Right atrium auricular region (tissue), 2 donors: ENCODE data around the gene SPOP. TPM values are rescaled to one million over a fixed set of nuclear protein-coding genes. Genes with fewer than 3 reads are reported as not detected.

Experiments used
- DNase-seq: peaks from one replicate; pipeline ENCODE4 v3.0.0-alpha.2; 2019; ENCODE audit warnings: low spot score
- H3K27ac ChIP-seq, 2 donors: fragments of 200-600 bp; sonication (generic); 1 replicate in 1 of 2; 2 replicates in 1 of 2; pipeline ENCODE4 v1.5.1; 2016 to 2019
- H3K27me3 ChIP-seq, 2 donors: fragments of 200-600 bp; sonication (generic); one replicate each; pipeline versions ENCODE4 v1.5.1 to v1.6.0; 2017 to 2019
- H3K36me3 ChIP-seq: fragments of 200-600 bp; sonication (generic); one replicate; pipeline ENCODE4 v1.5.1; 2016
- H3K4me1 ChIP-seq, 2 donors: fragments of 200-600 bp; sonication (generic); one replicate each; pipeline versions ENCODE4 v1.5.1 to v1.6.0; 2017 to 2019
- H3K4me3 ChIP-seq, 2 donors: fragments of 200-600 bp; sonication (generic); 1 replicate in 1 of 2; 2 replicates in 1 of 2; pipeline ENCODE4 v1.5.1; 2017 to 2019; ENCODE audit warnings: mild to moderate bottlenecking in 1 of 2, moderate library complexity in 1 of 2
- H3K9me3 ChIP-seq, 2 donors: fragments of 200-600 bp; sonication (generic); one replicate each; pipeline ENCODE4 v1.5.1; 2019
- total RNA-seq, 2 donors: library from RNA; depleted of rRNA; stranded (reverse); fragments of >200 nt; gene quantifications; one replicate each; pipeline ENCODE4 v1.1.0, GENCODE V29; 2016
- TF ChIP-seq, protein P1 (sequence below), 2 donors: fragments of 200-600 bp; sonication (generic); IDR thresholded peaks; one replicate each; pipeline ENCODE4 v1.5.1; 2019; ENCODE audit warnings: antibody characterized with exemption in 2 of 2

SPOP gene
- total RNA-seq, 2 donors from 2014 or later: 40.9 to 71.8 TPM

- Histone ChIP-seq H3K27me3 (no peaks in the 10 kb centered on the region), H3K4me3 (no peak overlapping the region), H3K4me1 (peaks cover 0 to 3% of the 10 kb centered on the region in 2 donors), H3K27ac (no peak overlapping the region), H3K36me3 (peaks cover 53% of the 10 kb centered on the region), H3K9me3 (no peaks in the 10 kb centered on the region)
- DNase-seq: no peak
- TF ChIP-seq, protein P1, sequence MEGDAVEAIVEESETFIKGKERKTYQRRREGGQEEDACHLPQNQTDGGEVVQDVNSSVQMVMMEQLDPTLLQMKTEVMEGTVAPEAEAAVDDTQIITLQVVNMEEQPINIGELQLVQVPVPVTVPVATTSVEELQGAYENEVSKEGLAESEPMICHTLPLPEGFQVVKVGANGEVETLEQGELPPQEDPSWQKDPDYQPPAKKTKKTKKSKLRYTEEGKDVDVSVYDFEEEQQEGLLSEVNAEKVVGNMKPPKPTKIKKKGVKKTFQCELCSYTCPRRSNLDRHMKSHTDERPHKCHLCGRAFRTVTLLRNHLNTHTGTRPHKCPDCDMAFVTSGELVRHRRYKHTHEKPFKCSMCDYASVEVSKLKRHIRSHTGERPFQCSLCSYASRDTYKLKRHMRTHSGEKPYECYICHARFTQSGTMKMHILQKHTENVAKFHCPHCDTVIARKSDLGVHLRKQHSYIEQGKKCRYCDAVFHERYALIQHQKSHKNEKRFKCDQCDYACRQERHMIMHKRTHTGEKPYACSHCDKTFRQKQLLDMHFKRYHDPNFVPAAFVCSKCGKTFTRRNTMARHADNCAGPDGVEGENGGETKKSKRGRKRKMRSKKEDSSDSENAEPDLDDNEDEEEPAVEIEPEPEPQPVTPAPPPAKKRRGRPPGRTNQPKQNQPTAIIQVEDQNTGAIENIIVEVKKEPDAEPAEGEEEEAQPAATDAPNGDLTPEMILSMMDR (IDR thresholded peaks at IDR 0.05): no peak
These were observed 22.2 kb upstream of the SPOP start for GRCh38 chr17:49699966-49700575.

DNA sequence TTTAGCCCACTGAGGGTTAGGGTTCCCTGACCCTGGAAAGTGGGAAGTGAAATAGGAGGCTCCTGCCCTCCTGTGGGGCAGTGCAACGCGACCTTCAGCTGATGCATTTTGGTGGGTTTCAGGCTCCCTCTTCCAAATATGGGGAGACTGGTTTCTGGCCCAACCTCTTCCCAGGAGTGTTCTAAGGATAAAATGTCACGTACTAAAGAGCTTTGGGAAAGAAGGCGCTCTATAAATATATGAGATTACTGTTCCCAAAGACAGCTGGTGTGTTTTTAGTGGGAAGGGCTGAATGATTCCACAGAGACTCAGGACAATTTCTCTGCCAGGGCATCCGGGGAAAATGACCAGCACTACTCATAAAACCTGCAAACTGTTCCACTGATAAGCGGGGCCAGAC lies 20.1 kb upstream of the SPOP start:
- Histone ChIP-seq H3K27ac (peak overlapping the region in 1 of 2 donors; percentile 3), H3K36me3 (peaks cover 32% of the 10 kb centered on the region), H3K9me3 (no peaks in the 10 kb centered on the region), H3K27me3 (no peaks in the 10 kb centered on the region), H3K4me3 (no peak overlapping the region), H3K4me1 (peaks cover 0 to 6% of the 10 kb centered on the region in 2 donors)
- TF ChIP-seq, protein P1 (IDR thresholded peaks at IDR 0.05): no peak
- DNase-seq: no peak

DNA sequence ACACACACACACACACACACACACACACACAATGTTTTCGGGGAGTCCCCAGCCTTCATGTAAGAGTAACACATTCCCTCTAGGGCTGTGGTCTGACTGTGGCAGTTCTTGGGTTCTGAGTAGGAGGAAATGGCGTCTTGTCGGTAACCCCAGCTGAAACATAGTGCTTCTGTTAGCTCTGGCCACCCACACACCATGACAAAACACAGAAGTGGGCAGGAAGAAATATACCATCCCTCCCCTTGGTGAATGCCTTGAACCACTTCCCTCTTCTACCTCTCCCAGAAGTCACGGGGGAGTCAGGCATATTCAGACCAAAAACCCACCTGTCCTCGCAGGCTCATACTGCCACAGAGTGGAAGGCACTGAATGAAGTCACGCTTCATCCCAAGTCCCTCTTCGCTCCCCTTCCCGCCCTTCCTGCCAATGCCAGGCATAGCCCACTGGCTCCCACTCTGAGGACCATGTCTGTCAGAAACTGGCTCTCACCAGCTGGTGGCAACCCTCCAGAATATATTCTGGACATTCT lies 18.4 kb upstream of the SPOP start:
- H3K27ac ChIP-seq: no peak overlapping the region

GRCh38 chr17:49695698-49696232 lies 17.9 kb upstream of the SPOP start:
- TF ChIP-seq, protein P1 (IDR thresholded peaks at IDR 0.05): peak in 1 of 2 donors; percentile 26
- no peak for DNase-seq
- H3K36me3 ChIP-seq: peaks cover 10% of the 10 kb centered on the region
- no peak overlapping the region for H3K4me3 ChIP-seq
- no peaks in the 10 kb centered on the region for H3K9me3 ChIP-seq
- no peaks in the 10 kb centered on the region for H3K27me3 ChIP-seq
- H3K27ac ChIP-seq: no peak overlapping the region
- H3K4me1 ChIP-seq: peaks cover 0 to 26% of the 10 kb centered on the region in 2 donors

More for the DNA sequence above, 18.4 kb upstream of the SPOP start:
- Histone ChIP-seq H3K4me1 (peaks cover 0 to 21% of the 10 kb centered on the region in 2 donors), H3K36me3 (peaks cover 15% of the 10 kb centered on the region), H3K4me3 (no peak overlapping the region), H3K9me3 (no peaks in the 10 kb centered on the region), H3K27me3 (no peaks in the 10 kb centered on the region)
- TF ChIP-seq, protein P1 (IDR thresholded peaks at IDR 0.05): no peak
- DNase-seq: no peak

DNA sequence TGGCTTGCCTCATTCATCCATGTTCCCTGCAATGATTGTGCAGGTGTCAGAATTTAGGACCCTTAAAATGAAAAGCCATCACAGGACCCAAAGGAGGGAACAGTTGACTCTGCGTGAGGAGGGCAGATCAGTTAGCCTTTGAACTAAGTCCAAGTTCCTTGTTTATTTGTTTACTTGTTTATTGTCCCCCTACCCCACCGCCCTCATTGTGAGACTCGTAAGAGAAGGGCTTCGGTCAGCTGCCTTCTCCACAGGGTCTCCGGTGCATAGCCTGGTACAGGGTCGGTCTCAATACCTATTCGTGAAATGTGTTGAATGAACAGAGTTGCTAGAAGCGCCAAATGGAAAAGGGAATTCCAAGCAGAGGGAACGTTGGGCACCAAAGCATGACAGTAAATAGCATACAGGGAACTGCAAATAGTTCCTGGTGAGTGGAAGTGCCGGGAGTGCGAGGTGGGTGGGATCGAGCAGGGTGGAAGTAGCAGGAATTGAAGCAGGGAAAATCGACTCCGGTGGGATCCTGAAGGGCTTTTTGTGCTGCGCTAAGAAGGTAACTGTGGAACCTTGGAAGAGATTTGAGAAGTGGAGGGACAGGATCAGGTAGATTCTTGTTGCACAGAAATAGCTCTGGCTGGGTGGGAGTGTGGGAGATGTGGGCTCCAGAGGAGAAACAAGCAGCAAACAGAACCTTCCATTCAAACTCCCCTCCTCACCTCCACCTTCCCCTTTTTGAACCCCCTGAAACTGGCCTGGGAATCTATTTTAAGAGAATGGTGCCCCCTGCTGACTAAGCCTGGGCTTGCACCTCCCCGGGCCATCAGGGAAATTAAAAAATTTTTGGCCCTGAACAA lies 17.2 kb upstream of the SPOP start:
- TF ChIP-seq, protein P1 (IDR thresholded peaks at IDR 0.05): peak; percentile 92 to 96
- Histone ChIP-seq H3K36me3 (peaks cover 5% of the 10 kb centered on the region), H3K27me3 (no peaks in the 10 kb centered on the region), H3K9me3 (no peaks in the 10 kb centered on the region), H3K4me3 (no peak overlapping the region), H3K4me1 (peaks cover 0 to 33% of the 10 kb centered on the region in 2 donors), H3K27ac (no peak overlapping the region)
- no peak for DNase-seq
